ENCODE results near the gene CEP350.
"Not testable (repeated sequence)": the region's sequence is repeated elsewhere in the genome, so short reads cannot be mapped to it uniquely, and the experiment has no call there.

The CEP350 gene

DNA sequence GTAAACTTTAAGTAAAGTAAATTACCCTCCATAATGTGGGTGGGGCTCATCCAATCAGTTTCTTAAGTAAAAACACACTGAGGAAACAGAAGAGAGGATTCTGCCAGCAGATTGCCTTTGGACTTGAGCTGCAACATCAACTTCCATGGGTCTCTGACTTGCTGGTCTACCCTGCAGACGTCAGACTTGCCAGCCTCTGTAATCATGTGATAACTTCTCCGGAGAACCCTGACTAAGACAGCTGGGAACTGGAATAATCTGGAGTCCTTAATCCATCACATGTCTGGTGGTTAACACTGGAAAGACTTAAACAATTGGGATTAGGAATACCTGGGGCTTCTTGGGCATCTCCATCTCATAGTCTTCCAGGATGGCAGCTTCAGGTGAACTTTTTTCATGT is 13.2 kb upstream of the CEP350 start:
- DNase-seq = no peak

DNA sequence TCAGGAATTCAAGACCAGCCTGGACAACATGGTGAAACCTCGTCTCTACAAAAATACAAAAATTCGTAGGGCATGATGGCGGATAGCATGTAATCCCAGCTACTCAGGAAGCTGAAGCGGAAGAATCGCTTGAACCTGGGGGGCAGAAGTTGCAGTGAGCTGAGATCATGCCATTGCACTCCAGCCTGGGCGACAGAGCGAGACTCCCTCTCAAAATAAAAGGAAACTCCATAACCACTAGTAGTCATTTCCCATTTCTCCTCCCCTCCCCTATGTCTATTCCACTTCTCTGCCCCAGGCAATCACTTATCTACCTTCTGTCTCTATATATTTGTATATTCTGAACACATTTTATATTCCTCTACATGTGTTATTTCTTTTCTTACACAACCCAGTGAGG is 4.0 kb upstream of the CEP350 start:
- no peak for DNase-seq

DNA sequence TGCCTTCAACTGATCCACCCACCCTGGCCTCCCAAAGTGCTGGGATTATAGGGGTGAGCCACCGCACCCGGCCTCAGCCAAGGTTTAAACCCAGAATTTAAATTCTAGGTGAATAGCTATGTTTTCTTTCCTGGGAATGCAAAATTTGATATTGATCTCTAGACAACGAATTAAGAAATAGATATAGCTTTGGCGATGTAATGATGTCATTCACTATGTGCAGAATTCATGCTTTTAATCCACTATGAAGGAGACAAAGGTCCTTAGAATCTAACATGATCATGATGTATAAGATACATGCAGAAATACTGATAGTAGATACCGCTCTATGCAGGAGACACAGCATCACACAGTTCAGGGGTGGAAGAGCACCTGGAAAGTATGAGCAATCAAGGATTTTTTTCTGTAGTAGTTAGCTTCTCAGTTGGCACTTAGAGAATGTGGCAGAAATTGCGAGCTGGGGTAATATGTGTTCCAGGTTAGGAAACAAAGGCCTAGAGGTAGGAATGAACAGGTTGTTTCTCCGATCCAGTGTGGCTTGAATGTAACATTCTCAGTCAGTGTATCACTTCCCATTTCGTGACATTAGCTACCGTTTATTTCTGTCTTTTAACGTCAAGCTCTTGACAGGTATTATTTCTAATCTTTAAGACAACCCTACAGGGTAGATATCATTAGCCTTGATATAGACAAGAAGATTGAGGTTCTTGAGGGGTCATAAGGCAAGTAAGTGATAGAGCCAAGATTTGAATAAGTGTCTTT is 3.0 kb upstream of the CEP350 start:
- no peak for DNase-seq

DNA sequence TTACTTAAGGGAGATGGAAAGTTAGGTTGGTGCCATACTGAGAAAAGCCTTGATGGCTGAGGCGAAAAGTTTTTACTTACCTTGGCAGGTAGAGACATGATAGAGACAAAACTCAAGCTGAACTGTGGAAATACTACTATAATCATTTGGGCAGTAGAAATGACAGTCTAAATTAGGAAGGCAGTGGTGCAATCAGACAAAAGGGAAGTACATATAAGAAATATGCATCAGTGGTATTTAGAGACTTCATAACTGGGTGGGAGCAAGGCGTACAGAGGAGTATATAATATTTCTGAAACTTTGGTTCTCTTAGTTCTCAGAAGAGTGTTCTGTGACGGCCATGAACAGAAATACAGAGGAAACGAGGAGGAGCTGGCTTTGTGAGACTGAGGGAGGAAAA is 2.4 kb upstream of the CEP350 start:
- no peak for DNase-seq

DNA sequence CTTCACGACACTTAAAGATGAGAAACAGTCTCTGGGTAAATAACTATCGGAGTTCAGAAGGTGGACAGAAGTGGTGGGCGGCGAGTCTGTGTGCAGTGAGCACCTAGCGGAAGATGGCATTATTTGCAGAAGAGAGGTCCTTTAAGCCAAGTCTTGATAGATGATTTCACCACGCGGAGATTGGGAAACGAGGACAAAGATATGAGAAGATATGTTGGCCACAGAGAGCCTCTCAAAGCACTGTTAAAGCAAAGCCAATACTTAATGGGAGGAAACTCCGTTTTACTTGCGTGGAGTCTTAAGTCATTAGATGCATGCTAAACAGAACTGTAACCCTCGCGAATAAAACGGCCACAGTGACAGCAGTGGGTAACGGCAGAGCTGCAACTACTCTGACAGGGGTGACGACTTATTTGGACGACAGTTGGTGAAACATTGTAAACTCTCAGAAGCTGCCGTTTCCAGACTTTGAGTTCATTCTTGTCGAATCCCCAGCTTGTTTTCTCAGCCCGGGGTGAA is 577 bp upstream of the CEP350 start:
- DNase-seq = peak; percentile 49 to 66

DNA sequence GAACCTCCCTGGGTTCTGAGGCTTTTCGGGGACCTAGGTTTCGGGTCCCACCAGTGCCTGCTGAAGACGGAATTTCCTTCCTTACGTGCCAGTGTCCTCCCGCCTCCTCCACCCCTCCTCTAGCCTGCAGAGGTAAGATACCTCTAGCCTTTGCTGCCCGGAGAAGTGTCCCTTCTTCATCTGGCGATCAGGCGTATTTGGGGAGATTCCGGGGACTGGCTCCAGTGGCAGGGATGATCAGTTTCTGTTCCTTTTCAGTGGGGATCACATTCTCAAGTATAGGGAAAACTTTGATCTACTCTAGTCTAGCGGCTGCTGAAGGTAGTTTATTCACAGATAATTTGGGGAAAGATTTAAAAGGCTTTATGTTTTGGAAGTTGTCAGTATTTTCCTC is 674 bp downstream of the CEP350 start:
- DNase-seq = peak in 1 of 2 donors; percentile 20

DNA sequence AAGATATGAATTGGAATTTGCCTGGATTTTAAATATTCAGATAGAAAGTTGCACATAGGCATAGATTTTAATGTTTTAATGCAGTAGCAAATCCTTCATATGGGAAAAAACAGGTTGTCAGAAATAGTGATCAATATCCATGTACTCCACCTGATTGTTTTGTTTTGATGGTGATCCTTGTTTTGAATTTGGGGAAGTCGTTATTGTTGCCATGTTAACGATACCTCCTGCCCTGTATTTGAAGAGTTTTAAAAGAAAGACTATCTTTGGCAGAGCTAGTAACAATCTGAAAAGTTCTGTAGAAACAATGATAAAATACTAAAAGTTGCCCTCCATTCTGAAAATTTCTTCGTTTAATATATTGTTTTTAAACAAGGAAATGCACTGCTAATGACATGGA is 1.1 kb downstream of the CEP350 start:
- DNase-seq = no peak

DNA sequence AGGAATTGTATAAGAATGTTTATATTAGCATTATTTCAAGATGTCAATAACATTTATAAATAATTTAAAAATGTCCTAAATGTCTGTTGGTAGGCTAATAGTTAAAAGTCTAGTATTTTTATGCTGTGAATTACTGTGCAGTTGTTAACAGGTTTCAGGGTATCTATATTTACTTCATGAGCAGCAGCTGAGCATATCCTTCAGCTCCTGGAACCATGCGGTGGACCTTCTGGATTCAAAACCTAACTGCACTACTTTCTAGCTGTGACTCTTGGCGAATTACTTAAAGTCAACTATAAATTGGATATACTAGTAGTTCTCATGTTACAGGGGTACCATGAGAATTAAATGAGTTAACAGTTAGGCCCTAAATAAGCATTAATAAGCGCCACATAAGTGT is 3.7 kb downstream of the CEP350 start:
- DNase-seq = no peak

DNA sequence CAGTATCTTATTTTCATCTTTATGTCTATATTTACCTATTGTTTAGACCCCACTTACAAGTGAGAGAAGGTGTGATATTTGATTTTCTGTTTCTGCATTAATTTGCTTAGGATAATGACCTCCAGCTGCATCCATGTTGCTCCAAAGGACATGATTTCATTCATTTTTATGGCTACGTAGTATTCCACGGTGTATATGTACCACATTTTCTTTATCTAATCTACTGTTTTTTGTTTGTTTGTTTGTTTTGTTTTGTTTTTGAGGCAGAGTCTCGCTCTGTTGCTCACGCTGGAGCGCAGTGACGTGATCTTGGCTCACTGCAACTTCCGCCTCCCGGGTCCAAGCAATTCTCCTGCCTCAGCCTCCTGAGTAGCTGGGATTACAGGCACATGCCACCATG is 7.6 kb downstream of the CEP350 start:
- DNase-seq = not testable (repeated sequence)

DNA sequence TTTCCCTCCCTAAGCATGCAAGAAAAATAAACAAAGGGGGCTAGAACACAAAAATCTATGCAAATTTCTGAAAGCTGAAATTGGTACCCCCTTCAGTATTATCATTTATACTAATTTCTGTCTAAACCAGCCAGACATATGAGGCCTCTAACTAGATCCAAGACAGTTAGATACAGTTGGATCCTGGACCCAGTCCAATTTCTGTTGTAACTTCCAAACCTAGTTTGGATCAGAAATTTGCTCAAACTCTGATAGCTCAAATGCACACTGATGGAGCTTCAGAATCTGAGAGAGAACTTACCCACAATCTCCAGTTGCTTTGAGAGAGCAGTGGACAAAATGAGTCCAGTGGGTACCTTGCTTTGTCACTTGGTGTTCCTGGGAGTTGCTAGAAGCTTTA is 11.9 kb downstream of the CEP350 start:
- no peak for DNase-seq

DNA sequence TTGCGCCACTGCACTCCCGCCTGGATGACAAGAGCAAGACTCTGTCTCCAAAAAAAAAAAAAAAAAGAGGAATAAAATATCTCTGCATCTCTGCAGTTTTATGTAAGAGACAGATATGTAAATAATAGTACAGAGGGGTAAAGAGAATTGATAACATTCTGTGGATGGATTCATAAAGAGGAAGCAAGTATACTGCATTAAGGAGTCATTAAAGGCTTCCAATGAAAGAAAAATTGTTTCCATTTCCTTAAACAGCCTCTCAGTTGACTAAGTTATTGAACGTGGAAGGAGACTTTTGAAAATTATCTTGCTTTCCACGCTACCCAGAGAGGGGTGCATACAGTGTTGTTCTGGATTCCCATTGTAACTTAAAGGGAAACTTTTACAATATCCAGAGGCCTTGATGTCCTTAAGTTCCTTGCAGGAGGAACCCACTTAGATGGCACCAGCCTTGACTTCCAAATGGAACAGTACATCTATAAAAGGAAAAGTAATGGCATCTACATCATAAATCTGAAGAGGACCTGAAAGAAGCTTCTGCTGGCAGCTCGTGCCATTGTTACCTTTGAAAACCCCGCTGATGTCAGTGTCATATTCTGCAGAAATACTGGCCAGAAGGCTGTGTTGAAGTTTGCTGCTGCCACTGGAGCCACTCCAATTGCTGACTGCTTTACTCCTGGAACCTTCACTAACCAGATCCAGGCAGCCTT is 13.8 kb downstream of the CEP350 start:
- no peak for DNase-seq

DNA sequence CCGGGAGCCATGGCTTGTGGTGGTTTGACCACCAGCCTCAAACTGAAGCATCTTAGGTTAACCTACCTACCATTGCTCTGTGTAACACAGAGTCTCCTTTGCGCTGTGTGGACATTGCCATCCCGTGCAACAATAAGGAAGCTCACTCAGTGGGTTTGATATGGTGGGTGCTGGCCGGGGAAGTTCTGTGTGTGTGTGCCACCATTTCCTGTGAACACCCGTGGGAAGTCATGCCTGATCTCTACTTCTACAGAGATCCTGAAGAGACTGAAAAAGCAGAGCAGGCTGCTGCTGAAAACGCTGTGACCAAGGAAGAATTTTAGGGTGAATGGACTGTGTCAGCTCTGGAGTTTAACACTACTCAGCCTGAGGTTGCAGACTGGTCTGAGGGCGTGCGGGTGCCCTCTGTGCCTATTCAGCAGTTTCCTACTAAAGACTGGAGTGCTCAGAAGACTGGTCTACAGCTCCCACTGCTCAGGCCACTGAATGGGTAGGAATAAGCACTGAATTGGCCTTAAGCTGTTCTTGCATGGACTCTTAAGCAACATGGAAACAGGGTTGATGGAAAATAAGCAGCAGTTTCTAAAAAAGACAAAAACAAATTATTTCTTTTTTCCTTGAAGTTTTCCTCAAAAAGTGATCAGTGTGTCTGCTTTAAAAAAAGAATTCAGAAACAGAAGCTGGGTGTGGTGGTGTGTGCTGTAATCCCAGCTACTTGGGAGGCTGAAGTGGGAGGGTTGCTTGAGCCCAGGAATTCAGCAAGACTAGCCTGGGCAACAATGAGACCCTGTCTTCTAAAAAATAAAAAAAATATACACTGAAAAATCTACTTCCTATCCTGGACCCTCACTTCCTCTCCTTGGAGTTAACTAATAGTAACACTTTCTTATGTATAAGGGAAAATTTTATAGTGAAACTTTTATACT is 14.6 kb downstream of the CEP350 start:
- DNase-seq = no peak

DNA sequence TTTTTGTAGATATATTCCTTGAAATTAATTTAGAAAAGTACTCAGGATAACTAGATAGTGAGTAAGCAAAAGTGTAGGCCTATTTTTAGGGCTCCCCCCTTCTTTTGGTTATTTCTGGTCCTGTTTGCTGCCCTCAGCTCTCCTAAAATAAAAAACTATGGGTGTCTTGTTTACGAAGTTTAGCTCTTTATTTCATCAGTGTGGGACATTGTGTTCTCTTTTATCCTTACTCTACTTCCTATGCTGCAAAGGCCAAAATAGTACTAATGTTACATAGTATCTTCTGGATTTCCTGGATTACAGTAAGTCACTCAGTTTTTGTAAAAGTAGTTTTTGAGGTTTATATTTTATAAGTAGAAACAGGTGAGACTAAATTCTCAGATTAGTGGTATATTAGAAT is 15.4 kb downstream of the CEP350 start:
- no peak for DNase-seq

DNA sequence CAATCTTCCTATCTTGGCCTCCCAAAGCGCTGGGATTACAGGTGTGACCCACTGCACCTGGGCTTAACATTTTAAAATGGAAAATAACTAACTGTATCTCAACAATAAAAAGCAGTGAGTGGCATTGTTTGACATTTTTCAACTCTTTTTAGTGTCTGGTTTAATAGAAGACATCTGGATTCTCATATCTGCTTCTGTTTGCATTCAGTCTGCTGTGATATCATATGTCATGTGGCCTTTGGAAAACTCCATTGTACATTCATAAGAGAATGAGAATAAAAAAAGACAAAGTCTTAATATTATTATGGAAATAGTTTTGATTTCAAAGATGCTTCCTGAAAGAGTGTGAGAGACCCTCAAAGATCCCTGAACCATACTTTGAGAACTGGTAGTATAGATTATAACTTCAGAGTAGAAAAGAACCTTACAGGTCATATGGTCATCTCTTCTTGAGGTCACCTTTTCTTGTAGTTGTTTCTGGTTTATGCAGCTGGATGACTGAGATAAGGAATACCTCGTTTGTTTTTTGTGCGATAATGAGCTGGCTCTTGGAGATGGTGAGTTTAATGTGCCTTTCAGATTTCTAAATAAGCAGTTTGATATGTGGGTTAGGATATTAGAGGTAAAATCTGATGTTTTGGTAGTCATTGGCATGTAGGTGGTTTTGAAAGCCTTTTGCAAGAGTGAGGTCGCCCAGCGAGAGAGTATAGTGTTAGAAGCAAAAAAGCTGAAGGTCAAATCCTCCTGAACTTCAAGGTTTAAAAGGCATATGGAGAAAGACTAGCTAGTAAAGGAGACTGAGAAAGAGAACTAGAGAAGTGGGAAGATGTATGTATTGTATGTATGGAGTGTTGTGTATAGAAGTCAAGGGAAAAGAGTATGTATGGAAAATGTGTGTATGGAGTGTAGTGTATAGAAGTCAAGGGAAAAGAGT is 17.2 kb downstream of the CEP350 start:
- no peak for DNase-seq

DNA sequence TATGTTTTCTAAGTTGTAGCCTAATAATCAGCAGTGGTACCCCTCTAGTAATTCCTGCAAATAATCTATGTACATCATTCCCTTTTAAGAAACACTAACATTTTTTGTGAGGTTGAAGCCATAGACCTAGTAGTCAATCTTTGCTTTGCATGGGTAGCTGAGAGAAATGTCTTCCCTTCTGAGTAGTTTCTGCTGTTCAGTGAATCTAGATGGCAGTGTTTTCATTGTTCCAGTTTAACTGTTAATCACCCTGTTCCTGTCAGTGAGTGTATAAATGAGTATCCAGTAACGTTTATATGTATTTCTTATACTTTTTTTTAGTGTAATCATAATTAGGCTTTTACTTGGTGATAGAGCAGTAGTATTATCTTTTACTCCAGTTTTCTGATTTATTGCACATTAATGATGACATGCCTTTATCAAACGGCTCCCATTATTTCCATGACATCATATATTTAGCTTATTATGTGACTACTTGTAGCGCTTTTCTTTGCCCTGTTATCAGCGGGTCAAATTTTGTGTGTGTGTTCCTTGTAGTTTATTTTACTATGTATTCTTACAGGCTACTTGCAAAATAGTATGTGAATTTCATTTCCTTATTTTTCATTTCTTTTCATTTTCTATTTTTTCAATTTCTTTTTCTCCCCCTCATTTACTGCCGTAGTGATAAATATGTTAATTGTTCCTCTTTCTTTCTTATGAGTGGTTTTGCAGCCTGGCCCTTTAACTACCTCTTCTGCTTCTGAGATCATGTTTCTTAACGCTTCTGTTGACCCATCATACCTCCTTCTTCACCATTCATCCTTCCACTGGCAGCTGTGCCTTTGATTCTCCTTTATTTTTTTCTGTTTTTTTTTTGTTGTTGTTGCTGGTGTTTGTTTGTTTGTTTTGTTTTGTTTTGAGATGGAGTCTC is 18.8 kb downstream of the CEP350 start:
- DNase-seq = no peak

DNA sequence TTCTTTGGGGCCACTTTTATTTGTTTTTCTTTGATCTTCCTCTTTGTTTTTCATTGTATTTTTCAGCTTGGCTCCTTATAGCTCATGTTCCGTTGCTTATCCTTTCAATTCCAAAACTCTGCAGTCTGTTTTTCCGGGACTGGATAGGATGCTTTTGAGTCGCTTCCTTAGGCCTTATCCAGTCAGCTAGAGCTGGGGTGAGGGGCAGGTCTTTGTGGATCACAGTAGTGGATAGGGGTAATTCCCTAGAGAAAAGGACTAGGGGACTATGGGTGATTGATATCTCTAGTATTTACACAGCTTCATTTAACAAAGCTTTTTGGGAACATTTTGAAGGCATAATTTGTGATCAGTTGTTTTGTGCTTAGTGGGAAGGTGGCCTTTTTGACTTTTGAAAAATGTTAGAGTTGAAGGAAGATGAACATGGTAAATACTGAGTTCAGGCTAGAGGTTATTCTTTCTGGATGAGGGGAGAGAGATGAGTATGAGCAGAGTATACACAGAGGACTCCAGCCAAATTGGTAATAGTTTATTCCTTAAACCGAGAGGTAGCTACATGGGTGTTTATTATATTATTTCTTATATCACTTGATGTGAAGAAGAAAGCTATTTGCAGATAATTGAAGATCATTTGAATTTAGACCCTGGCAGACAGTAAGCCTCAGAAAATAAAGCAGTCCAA is 22.5 kb downstream of the CEP350 start:
- no peak for DNase-seq

DNA sequence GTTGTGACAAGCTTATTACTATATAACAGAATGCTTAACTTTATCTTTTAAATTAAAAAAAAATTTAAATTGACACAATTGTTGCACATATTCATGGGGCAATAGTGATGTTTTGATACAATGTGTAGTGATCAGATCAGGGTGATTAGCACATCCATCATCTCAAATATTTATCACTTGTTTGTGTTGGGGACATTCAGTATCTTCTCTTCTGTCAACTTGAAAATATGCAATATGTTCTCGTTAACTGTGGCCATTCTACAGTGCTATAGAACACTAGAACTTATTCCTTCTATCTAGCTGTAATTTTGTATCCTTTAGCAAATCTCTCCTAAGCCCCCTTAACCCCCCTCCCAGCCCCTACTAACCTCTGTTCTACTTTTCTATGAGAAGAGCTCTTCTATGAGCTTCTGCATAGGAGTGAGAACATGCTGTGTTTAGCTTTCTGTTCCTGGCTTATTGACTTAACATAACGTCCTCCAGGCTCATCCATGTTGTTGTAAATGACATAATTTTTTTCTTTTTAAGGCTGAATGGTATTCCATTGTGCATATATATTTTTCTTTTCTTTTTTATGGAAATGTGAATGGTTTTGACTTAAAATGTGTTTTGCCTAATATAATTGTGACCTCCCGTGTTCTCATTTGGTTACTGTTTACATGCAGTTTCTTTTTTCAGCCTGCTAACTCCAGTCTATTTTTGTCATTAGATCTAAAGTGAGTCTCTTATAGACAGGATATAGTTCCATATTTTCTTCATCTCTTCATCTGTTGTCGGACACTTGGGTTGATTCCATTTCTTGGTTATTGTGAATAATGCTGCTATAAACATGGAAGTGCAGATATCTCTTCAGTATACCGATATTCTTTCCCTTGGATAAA is 23.8 kb downstream of the CEP350 start:
- no peak for DNase-seq

DNA sequence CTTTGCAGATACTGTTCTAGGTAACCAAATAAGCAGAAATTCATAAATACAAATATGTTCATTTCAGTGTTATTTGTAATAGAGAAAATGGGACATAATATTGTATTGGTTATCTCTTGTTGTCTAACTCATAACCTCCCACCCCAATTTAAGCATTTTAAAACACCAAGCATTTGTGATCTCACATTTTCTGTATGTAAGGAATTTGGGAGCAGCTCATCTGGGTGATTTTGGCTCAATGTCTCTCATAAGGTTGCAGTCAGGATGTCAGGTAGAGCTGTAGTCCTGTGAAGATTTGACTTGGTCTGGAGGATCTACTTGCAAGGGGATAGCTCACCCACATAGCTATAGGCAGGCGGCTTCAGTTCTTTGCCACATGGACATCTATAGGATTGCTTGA is 29.5 kb downstream of the CEP350 start:
- no peak for DNase-seq

DNA sequence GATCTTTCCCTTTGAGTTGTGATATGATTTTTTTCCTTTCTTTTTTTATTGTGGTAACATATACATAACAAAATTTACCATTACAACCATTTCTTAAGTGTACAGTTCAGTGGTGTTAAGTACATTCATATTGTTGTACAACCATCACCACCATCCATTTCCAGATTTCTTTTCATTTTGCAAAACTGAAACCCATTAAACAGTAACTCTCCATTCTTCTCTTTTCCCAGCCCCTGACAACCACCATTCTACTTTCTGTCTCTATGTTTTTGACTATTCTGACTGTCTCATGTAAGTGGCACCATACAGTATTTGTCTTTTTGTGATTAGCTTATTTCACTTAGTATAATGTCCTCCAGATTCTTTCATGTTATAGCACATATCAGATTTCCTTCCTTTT is 30.3 kb downstream of the CEP350 start:
- DNase-seq = no peak
